HepG2 (cell line): ENCODE results near the gene ZNF189. TPM values are rescaled to one million over a fixed set of nuclear protein-coding genes. Genes with fewer than 3 reads are reported as not detected.

Experiments
- ATAC-seq: fragments of 200-7000 bp; cut with Tn5 transposase; 3 replicates; pipeline ENCODE4 v1.9.1; 2020; ENCODE audit warnings: mild to moderate bottlenecking, moderate library complexity
- BruUV-seq: library from RNA; stranded (reverse); fragments of 400-500 nt; replicated peaks from 2 replicates; lab custom pipeline; 2021; lab: Mats Ljungman, UMichigan
- CTCF ChIA-PET: fragments of 300-600 bp; formaldehyde crosslinking; extraction: SDS; loops from one replicate; lab custom pipeline; 2021; ENCODE audit warnings: low total read pairs, inconsistent platforms, low intra/inter-chr PET ratio; lab: Yijun Ruan, JAX
- POLR2A ChIA-PET: fragments of 350-600 bp; sonication (Branson Sonifier 250); formaldehyde crosslinking; loops from one replicate; lab custom pipeline; 2020; ENCODE audit warnings: antibody characterized with exemption, inconsistent platforms; lab: Yijun Ruan, JAX
- DNase-seq: peaks from one replicate; pipeline ENCODE4 v3.0.0-alpha.2; 2015; ENCODE audit warnings: low spot score
- FAIRE-seq: peaks from 3 replicates; lab custom pipeline; 2011; peaks lifted over from hg19 to GRCh38; lab: Jason Lieb, UNC
- H2AFZ ChIP-seq: one replicate; pipeline ENCODE4 v1.6.1; 2011; ENCODE audit warnings: low read length, inconsistent platforms
- H3K27ac ChIP-seq: fragments of 300-600 bp; 3 replicates; pipeline ENCODE4 v1.8.0; 2011; ENCODE audit warnings: mixed run types, mild to moderate bottlenecking, mixed read lengths, low read length, inconsistent platforms; ENCODE audit not compliant: insufficient read depth; ENCODE audit errors: extremely low read length
- H3K27me3 ChIP-seq, 2 experiments: fragments of 200-600 bp in 1 of 2; 2 replicates in 1 of 2; 3 replicates in 1 of 2; pipeline versions ENCODE4 v1.6.0 to v1.8.0; 2011; ENCODE audit warnings: low read length in 2 of 2, mild to moderate bottlenecking in 2 of 2, moderate library complexity in 2 of 2, inconsistent platforms in 1 of 2; ENCODE audit not compliant: insufficient read depth in 2 of 2, control insufficient read depth in 1 of 2
- H3K36me3 ChIP-seq, 2 experiments: fragments of 200-600 bp in 1 of 2; replicated peaks in 1 of 2; 2 replicates in 1 of 2; 3 replicates in 1 of 2; pipeline versions ENCODE4 v1.5.1 to v1.8.0; 2011; ENCODE audit warnings: low read length in 2 of 2, inconsistent platforms in 1 of 2; ENCODE audit not compliant: insufficient read depth in 2 of 2, control insufficient read depth in 1 of 2
- H3K4me1 ChIP-seq: 2 replicates; pipeline ENCODE4 v1.5.1; 2012; ENCODE audit warnings: low read length, inconsistent platforms; ENCODE audit not compliant: insufficient read depth
- H3K4me2 ChIP-seq: 2 replicates; pipeline ENCODE4 v1.6.0; 2011; ENCODE audit warnings: low read depth, low read length, inconsistent platforms
- H3K4me3 ChIP-seq, 3 experiments: fragments of 200-600 bp in 1 of 3; sonication (generic), shearing (Covaris generic) in 1 of 3; replicated peaks in 1 of 3; 2 replicates each; pipeline ENCODE4 v1.5.1; 2011 to 2016; ENCODE audit warnings: low read length in 3 of 3, inconsistent platforms in 2 of 3, low read depth in 2 of 3, mild to moderate bottlenecking in 2 of 3, control low read depth in 1 of 3, mixed read lengths in 1 of 3; ENCODE audit not compliant: insufficient read depth in 1 of 3
- H3K79me2 ChIP-seq: one replicate; pipeline ENCODE4 v1.6.1; 2011; ENCODE audit warnings: low read length, inconsistent platforms; ENCODE audit not compliant: insufficient read depth
- H3K9ac ChIP-seq: 2 replicates; pipeline ENCODE4 v1.6.0; 2011; ENCODE audit warnings: mild to moderate bottlenecking, low read depth, low read length, inconsistent platforms; ENCODE audit not compliant: insufficient read depth
- H3K9me3 ChIP-seq: 2 replicates; pipeline ENCODE4 v1.5.1; 2012; ENCODE audit warnings: mild to moderate bottlenecking, low read length
- H4K20me1 ChIP-seq: 2 replicates; pipeline ENCODE4 v1.6.0; 2011; ENCODE audit warnings: inconsistent platforms, mild to moderate bottlenecking, low read length, moderate library complexity; ENCODE audit not compliant: insufficient read depth
- CHD4 ChIP-seq: fragments of 200-600 bp; sonication (generic); IDR thresholded peaks from 2 replicates; pipeline ENCODE4 v1.7.0; 2017; ENCODE audit warnings: mild to moderate bottlenecking, low read length, borderline replicate concordance
- CREB1 ChIP-seq, 2 experiments: fragments of 450-650 bp in 1 of 2; IDR thresholded peaks; 2 replicates each; pipeline ENCODE4 v1.6.1; 2016 to 2017; ENCODE audit warnings: control low read depth in 1 of 2, mild to moderate bottlenecking in 1 of 2, missing compliant biosample characterization in 1 of 2, missing genetic modification characterization in 1 of 2
- GZF1 ChIP-seq: sonication (generic); formaldehyde crosslinking; IDR thresholded peaks from 2 replicates; pipeline ENCODE4 v1.5.1; 2020; ENCODE audit warnings: mild to moderate bottlenecking, missing genetic modification reagents
- MAZ ChIP-seq, 2 experiments: sonication (generic) in 1 of 2; formaldehyde crosslinking in 1 of 2; IDR thresholded peaks; 2 replicates each; pipeline versions ENCODE4 v1.5.0 to v1.6.1; 2012 to 2020; ENCODE audit warnings: low read depth in 2 of 2, mild to moderate bottlenecking in 2 of 2, borderline replicate concordance in 1 of 2, improper control_type of control experiment in 1 of 2, low read length in 1 of 2, missing genetic modification reagents in 1 of 2, moderate library complexity in 1 of 2
- PATZ1 ChIP-seq: sonication (generic); formaldehyde crosslinking; IDR thresholded peaks from 2 replicates; pipeline ENCODE4 v1.4.0; 2020; ENCODE audit warnings: missing genetic modification reagents
- SALL1 ChIP-seq: sonication (generic); formaldehyde crosslinking; IDR thresholded peaks from 2 replicates; pipeline ENCODE4 v1.8.0; 2022; ENCODE audit warnings: mild to moderate bottlenecking, missing genetic modification reagents
- ZNF33A ChIP-seq: sonication (generic); formaldehyde crosslinking; IDR thresholded peaks from 2 replicates; pipeline ENCODE4 v1.5.1; 2020; ENCODE audit warnings: missing genetic modification reagents, mild to moderate bottlenecking, moderate library complexity, borderline replicate concordance
- ZNF589 ChIP-seq: sonication (generic); formaldehyde crosslinking; conservative IDR thresholded peaks from 2 replicates; pipeline ENCODE4 v1.8.0; 2022; ENCODE audit warnings: mild to moderate bottlenecking, moderate library complexity, missing genetic modification reagents
- ZNF616 ChIP-seq: sonication (generic); formaldehyde crosslinking; IDR thresholded peaks from 2 replicates; pipeline ENCODE4 v1.5.0; 2020; ENCODE audit warnings: low read depth, mild to moderate bottlenecking, missing genetic modification reagents
- ZSCAN30 ChIP-seq: sonication (generic); formaldehyde crosslinking; IDR thresholded peaks from 2 replicates; pipeline ENCODE4 v1.5.0; 2020; ENCODE audit warnings: mild to moderate bottlenecking, missing genetic modification reagents
- WGBS: methylation state at CpG from one replicate; pipeline ENCODE4 v1.1.6; 2017; ENCODE audit warnings: low lambda C conversion rate; 5-methylcytosine and 5-hydroxymethylcytosine counted together
- in situ Hi-C: cut with HindIII; loops from 2 replicates; pipeline ENCODE4 v1.10.0; 2017; ENCODE audit warnings: low pct_unique_long_range_greater_than_20kb; ENCODE audit not compliant: extremely low pct_ligation_motif_present
- intact Hi-C: fragments of 100-400 bp; cut with micrococcal nuclease; formaldehyde crosslinking; loops from one replicate; pipeline ENCODE4 v1.10.0; 2022; ENCODE audit not compliant: unreplicated experiment
- polyA plus RNA-seq, 8 experiments: library from polyadenylated mRNA; depleted of rRNA in 3 of 8; stranded (reverse) in 7 of 8; unstranded in 1 of 8; fragments of >200 nt; fragmentation: Illumina TruSeq in 4 of 8; extraction: Trizol in 4 of 8; gene quantifications; 2 replicates each; pipeline versions ENCODE4 v1.2.1 to v1.2.3, GENCODE V29; 2011 to 2016; ENCODE audit warnings: low read depth in 4 of 8, missing spikeins in 1 of 8, mixed read lengths in 1 of 8; ENCODE audit not compliant: insufficient read depth in 1 of 8
- total RNA-seq, 5 experiments: library from RNA; depleted of rRNA; stranded (reverse); fragments of >200 nt; fragmentation: Illumina TruSeq; extraction: Trizol; gene quantifications; 2 replicates each; pipeline ENCODE4 v1.2.3, GENCODE V29; 2016; ENCODE audit warnings: low read depth in 1 of 5
- TF ChIP-seq, protein P1 (sequence below): IDR thresholded peaks from 2 replicates; pipeline ENCODE4 v1.6.1; 2016
- TF ChIP-seq, protein P2 (sequence below): sonication (generic); formaldehyde crosslinking; IDR thresholded peaks from 2 replicates; pipeline ENCODE4 v1.4.0; 2020; ENCODE audit warnings: missing genetic modification reagents, mild to moderate bottlenecking, borderline replicate concordance
- TF ChIP-seq, protein P3 (sequence below), 2 experiments: sonication (generic) in 1 of 2; formaldehyde crosslinking in 1 of 2; IDR thresholded peaks; 2 replicates each; pipeline versions ENCODE4 v1.5.1 to v1.6.1; 2011 to 2020; ENCODE audit warnings: borderline replicate concordance in 1 of 2, low read depth in 1 of 2, low read length in 1 of 2, mild to moderate bottlenecking in 1 of 2, missing genetic modification reagents in 1 of 2, moderate library complexity in 1 of 2

The ZNF189 gene
- total and polyA plus RNA-seq, 2 of the 13 experiments (the other 11 are each of a cell fraction or from before 2014, with no cell fraction given), result 8.4 to 50.0 TPM

- Histone ChIP-seq H3K27ac (no peak overlapping the region), H3K36me3 (no peaks in the 10 kb centered on the region), H3K4me2 (peak overlapping the region; percentile 5; the same call in 1 of the 2 replicates), H3K9ac (no peak overlapping the region), H4K20me1 (no peaks in the 10 kb centered on the region), H3K4me3 (no peak overlapping the region), H3K9me3 (peaks cover 11% of the 10 kb centered on the region), H2AFZ (no peak overlapping the region), H3K4me1 (peaks cover 62% of the 10 kb centered on the region), H3K27me3 (no peaks in the 10 kb centered on the region), H3K79me2 (no peaks in the 10 kb centered on the region)
- no TSS peak for BruUV-seq
- intact Hi-C loops, result no loop called here
- DNase-seq (no peak), FAIRE-seq (no peak), ATAC-seq (no peak)
- in situ Hi-C loops, result no loop called here
- ChIA-PET POLR2A (interaction anchor here (0.8 to 5.2 kb wide), 6 partner anchors 15 to 66 kb away, joined by 3 to 36 read pairs (median 4); partner anchors contain the start of genes MRPL50 and ZNF189), CTCF (no interaction called here)
- 91% methylated on average over 2 of the region's 2 CpGs for WGBS
- TF ChIP-seq, protein P1, sequence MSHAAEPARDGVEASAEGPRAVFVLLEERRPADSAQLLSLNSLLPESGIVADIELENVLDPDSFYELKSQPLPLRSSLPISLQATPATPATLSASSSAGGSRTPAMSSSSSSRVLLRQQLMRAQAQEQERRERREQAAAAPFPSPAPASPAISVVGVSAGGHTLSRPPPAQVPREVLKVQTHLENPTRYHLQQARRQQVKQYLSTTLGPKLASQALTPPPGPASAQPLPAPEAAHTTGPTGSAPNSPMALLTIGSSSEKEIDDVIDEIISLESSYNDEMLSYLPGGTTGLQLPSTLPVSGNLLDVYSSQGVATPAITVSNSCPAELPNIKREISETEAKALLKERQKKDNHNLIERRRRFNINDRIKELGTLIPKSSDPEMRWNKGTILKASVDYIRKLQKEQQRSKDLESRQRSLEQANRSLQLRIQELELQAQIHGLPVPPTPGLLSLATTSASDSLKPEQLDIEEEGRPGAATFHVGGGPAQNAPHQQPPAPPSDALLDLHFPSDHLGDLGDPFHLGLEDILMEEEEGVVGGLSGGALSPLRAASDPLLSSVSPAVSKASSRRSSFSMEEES, result no peak
- TF ChIP-seq PATZ1 (CRISPR knock-in tag), result peak; percentile 52; the same call in 1 of the 2 replicates
- TF ChIP-seq CHD4, result no peak
- TF ChIP-seq, protein P2, sequence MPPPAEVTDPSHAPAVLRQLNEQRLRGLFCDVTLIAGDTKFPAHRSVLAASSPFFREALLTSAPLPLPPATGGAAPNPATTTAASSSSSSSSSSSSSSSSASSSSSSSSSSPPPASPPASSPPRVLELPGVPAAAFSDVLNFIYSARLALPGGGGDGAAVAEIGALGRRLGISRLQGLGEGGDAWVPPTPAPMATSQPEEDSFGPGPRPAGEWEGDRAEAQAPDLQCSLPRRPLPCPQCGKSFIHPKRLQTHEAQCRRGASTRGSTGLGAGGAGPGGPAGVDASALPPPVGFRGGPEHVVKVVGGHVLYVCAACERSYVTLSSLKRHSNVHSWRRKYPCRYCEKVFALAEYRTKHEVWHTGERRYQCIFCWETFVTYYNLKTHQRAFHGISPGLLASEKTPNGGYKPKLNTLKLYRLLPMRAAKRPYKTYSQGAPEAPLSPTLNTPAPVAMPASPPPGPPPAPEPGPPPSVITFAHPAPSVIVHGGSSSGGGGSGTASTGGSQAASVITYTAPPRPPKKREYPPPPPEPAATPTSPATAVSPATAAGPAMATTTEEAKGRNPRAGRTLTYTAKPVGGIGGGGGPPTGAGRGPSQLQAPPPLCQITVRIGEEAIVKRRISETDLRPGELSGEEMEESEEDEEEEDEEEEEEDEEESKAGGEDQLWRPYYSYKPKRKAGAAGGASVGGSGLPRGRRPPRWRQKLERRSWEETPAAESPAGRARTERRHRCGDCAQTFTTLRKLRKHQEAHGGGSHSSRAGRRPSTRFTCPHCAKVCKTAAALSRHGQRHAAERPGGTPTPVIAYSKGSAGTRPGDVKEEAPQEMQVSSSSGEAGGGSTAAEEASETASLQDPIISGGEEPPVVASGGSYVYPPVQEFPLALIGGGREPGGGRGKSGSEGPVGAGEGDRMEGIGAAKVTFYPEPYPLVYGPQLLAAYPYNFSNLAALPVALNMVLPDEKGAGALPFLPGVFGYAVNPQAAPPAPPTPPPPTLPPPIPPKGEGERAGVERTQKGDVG (CRISPR knock-in tag), result no peak
- TF ChIP-seq MAZ (IDR thresholded peaks at IDR 0.05; ENCODE audit: borderline replicate concordance, low read depth, low read length), result no peak
- TF ChIP-seq MAZ (CRISPR knock-in tag; IDR thresholded peaks at IDR 0.05; ENCODE audit: low read depth), result no peak
- TF ChIP-seq GZF1 (CRISPR knock-in tag), result no peak
- TF ChIP-seq CREB1 (IDR thresholded peaks at IDR 0.05), result no peak
- no peak for TF ChIP-seq CREB1 (CRISPR knock-in tag; IDR thresholded peaks at IDR 0.05)
- TF ChIP-seq ZNF33A (CRISPR knock-in tag), result no peak
- no peak for TF ChIP-seq ZSCAN30 (CRISPR knock-in tag)
- TF ChIP-seq ZNF616 (CRISPR knock-in tag), result no peak
- 0 out of 2 replicates have a peak, but pooled peaks have one; percentile 17 for TF ChIP-seq SALL1
- TF ChIP-seq, protein P3, sequence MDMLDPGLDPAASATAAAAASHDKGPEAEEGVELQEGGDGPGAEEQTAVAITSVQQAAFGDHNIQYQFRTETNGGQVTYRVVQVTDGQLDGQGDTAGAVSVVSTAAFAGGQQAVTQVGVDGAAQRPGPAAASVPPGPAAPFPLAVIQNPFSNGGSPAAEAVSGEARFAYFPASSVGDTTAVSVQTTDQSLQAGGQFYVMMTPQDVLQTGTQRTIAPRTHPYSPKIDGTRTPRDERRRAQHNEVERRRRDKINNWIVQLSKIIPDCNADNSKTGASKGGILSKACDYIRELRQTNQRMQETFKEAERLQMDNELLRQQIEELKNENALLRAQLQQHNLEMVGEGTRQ (IDR thresholded peaks at IDR 0.05; ENCODE audit: low read depth, low read length), result no peak
- TF ChIP-seq, protein P3 (CRISPR knock-in tag; IDR thresholded peaks at IDR 0.05; ENCODE audit: borderline replicate concordance), result no peak
- no peak for TF ChIP-seq ZNF589 (CRISPR knock-in tag)
Observed at GRCh38 chr9:101381833-101382342, 16.8 kb upstream of the ZNF189 start.
